AG04450 (cell line): ENCODE measurements around the gene ARMC3. TPM values are rescaled to one million over a fixed set of nuclear protein-coding genes. Genes with fewer than 3 reads are reported as not detected.
"Not testable (repeated sequence)": the region's sequence is repeated elsewhere in the genome, so short reads cannot be mapped to it uniquely, and the experiment has no call there.

Experiments
- CTCF ChIA-PET: fragments of 300-600, 350-600 bp; formaldehyde crosslinking; extraction: SDS; loops from one replicate; lab custom pipeline; 2022; ENCODE audit warnings: antibody characterized with exemption, inconsistent platforms; lab: Charles Lee
- POLR2A ChIA-PET: fragments of 350-600 bp; formaldehyde crosslinking; extraction: SDS; loops from one replicate; lab custom pipeline; 2021; ENCODE audit warnings: antibody characterized with exemption, inconsistent platforms; lab: Yijun Ruan, JAX
- DNase-seq: peaks from one replicate; pipeline ENCODE4 v3.0.0-alpha.2; 2011; ENCODE audit warnings: low read depth, low spot score
- H3K27ac ChIP-seq: one replicate; pipeline ENCODE4 v1.5.1; 2012; ENCODE audit warnings: low read depth, low read length, control low read depth
- H3K27me3 ChIP-seq: one replicate; pipeline ENCODE4 v1.6.0; 2012; ENCODE audit warnings: low read length; ENCODE audit not compliant: control insufficient read depth, insufficient read depth
- H3K4me3 ChIP-seq: 2 replicates; pipeline ENCODE4 v1.5.1; 2011; ENCODE audit warnings: mild to moderate bottlenecking, low read depth, low read length, control low read depth
- H3K9me3 ChIP-seq: 2 replicates; pipeline ENCODE4 v1.5.1; 2012; ENCODE audit warnings: low read length; ENCODE audit not compliant: control insufficient read depth, insufficient read depth
- polyA plus RNA-seq: library from polyadenylated mRNA; depleted of rRNA; stranded (reverse); fragments of >200 nt; gene quantifications from 2 replicates; pipeline ENCODE4 v1.2.3, GENCODE V29; 2011
- TF ChIP-seq, protein P1 (sequence below): IDR thresholded peaks from 2 replicates; pipeline ENCODE4 v1.5.1; 2011; ENCODE audit warnings: low read depth, low read length, control low read depth, inconsistent platforms

The ARMC3 gene
- polyA plus RNA-seq, 1 experiment, result not detected

DNA sequence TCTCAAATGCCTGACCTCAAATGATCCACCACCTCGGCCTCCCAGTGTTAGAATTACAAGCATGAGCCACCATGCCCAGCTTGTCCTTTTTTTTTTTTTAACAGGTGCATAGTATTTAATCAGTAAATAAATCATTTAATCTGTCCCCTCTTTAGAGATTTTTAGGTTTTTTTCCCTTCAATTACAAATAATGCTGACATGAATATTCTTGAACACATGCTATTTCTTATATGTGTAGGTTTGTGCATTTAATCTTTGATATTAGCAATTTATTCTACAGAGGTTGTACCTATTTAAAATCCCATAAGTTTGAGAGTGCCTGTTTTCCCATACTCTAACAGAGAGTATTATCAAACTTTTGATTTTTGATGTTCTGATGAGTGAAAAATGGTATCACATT, 24.2 kb upstream of the ARMC3 start:
- TF ChIP-seq, protein P1, sequence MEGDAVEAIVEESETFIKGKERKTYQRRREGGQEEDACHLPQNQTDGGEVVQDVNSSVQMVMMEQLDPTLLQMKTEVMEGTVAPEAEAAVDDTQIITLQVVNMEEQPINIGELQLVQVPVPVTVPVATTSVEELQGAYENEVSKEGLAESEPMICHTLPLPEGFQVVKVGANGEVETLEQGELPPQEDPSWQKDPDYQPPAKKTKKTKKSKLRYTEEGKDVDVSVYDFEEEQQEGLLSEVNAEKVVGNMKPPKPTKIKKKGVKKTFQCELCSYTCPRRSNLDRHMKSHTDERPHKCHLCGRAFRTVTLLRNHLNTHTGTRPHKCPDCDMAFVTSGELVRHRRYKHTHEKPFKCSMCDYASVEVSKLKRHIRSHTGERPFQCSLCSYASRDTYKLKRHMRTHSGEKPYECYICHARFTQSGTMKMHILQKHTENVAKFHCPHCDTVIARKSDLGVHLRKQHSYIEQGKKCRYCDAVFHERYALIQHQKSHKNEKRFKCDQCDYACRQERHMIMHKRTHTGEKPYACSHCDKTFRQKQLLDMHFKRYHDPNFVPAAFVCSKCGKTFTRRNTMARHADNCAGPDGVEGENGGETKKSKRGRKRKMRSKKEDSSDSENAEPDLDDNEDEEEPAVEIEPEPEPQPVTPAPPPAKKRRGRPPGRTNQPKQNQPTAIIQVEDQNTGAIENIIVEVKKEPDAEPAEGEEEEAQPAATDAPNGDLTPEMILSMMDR, result no peak
- ChIA-PET POLR2A (no interaction called here), CTCF (interaction anchor here (0.5 to 0.8 kb wide), 2 partner anchors 85 to 892 kb away, joined by 3 to 8 read pairs; no protein-coding TSS in a partner anchor)
- Histone ChIP-seq H3K27me3 (no peaks in the 10 kb centered on the region), H3K9me3 (peaks cover under 1% of the 10 kb centered on the region; the same call in 1 of the 2 replicates), H3K4me3 (no peak overlapping the region), H3K27ac (no peak overlapping the region)
- DNase-seq, result no peak

- ChIA-PET CTCF (no interaction called here), POLR2A (no interaction called here)
These were observed 21.1 kb upstream of the ARMC3 start for GRCh38 chr10:22906767-22907166.

GRCh38 chr10:22908837-22909236, 19.0 kb upstream of the ARMC3 start:
- H3K27me3 ChIP-seq, result no peaks in the 10 kb centered on the region
- CTCF ChIA-PET, result no interaction called here
- no peak overlapping the region for H3K27ac ChIP-seq
- DNase-seq, result no peak
- TF ChIP-seq, protein P1, result no peak
- H3K9me3 ChIP-seq, result peaks cover 3% of the 10 kb centered on the region; the same call in 1 of the 2 replicates
- no peak overlapping the region for H3K4me3 ChIP-seq
- POLR2A ChIA-PET, result no interaction called here

More at GRCh38 chr10:22906767-22907166, 21.1 kb upstream of the ARMC3 start:
- H3K27me3 ChIP-seq, result no peaks in the 10 kb centered on the region
- TF ChIP-seq, protein P1, result no peak
- peaks cover 3% of the 10 kb centered on the region; the same call in 1 of the 2 replicates for H3K9me3 ChIP-seq
- H3K4me3 ChIP-seq, result no peak overlapping the region
- no peak for DNase-seq
- H3K27ac ChIP-seq, result no peak overlapping the region

GRCh38 chr10:22909673-22910072, 18.2 kb upstream of the ARMC3 start:
- H3K27me3 ChIP-seq, H3K9me3 ChIP-seq, POLR2A ChIA-PET, H3K27ac ChIP-seq, H3K4me3 ChIP-seq, CTCF ChIA-PET, DNase-seq: not testable (repeated sequence)

GRCh38 chr10:22911067-22911466, 16.8 kb upstream of the ARMC3 start:
- Histone ChIP-seq H3K27ac (no peak overlapping the region), H3K4me3 (no peak overlapping the region), H3K27me3 (no peaks in the 10 kb centered on the region), H3K9me3 (peaks cover 3% of the 10 kb centered on the region; the same call in 1 of the 2 replicates)
- ChIA-PET CTCF (no interaction called here), POLR2A (no interaction called here)
- TF ChIP-seq, protein P1, result no peak
- no peak for DNase-seq
